AG10803 (cell line): ENCODE measurements around the gene KDM4D.

Source experiments
- DNase-seq: peaks from one replicate; pipeline ENCODE4 v3.0.0; 2010; ENCODE audit warnings: low read depth
- H3K4me3 ChIP-seq: 2 replicates; pipeline ENCODE4 v1.5.1; 2011; ENCODE audit warnings: mild to moderate bottlenecking, low read length, control low read depth
- CTCF ChIP-seq: conservative IDR thresholded peaks from 2 replicates; pipeline ENCODE4 v1.5.1; 2011; ENCODE audit warnings: mild to moderate bottlenecking, low read length, control low read depth, inconsistent platforms

KDM4D gene

GRCh38 chr11:94973099-94973968, at the start of gene KDM4D, which contains the start of gene CWC15:
Gene KDM4D, plus strand, starts transcription at chr11:94973709. Its CDS starts 23,664 bp downstream, at chr11:94997373.
Gene CWC15, minus strand, starts transcription at chr11:94973556. Its CDS starts 1,371 bp downstream, at chr11:94972185.
- peak; percentile 90 for DNase-seq
- TF ChIP-seq CTCF = no peak
- peak within 1 kb of the TSS; percentile 89 for H3K4me3 ChIP-seq

- TF ChIP-seq CTCF = no peak
- no peak for DNase-seq
- no peak overlapping the region for H3K4me3 ChIP-seq
These were observed 49.3 kb upstream of the KDM4D start for GRCh38 chr11:94924171-94924572.

- H3K4me3 ChIP-seq = no peak overlapping the region
- no peak for TF ChIP-seq CTCF
- DNase-seq = no peak
These were observed 48.9 kb upstream of the KDM4D start for GRCh38 chr11:94924612-94925011.

- no peak overlapping the region for H3K4me3 ChIP-seq
- TF ChIP-seq CTCF = no peak
- DNase-seq = no peak
These were observed 47.9 kb upstream of the KDM4D start for GRCh38 chr11:94925422-94926270.

GRCh38 chr11:94926271-94926625, 47.3 kb upstream of the KDM4D start:
- DNase-seq = no peak
- no peak overlapping the region for H3K4me3 ChIP-seq
- no peak for TF ChIP-seq CTCF

- no peak overlapping the region for H3K4me3 ChIP-seq
- no peak; the same call in 1 of the 2 replicates for TF ChIP-seq CTCF
- peak; percentile 97 for DNase-seq
These were observed 46.7 kb upstream of the KDM4D start for GRCh38 chr11:94926698-94927237.
